ENCODE data around the gene NPAS2. TPM values are rescaled to one million over a fixed set of nuclear protein-coding genes. Genes with fewer than 3 reads are reported as not detected.

NPAS2 gene
- total RNA-seq, 4 donors from 2014 or later = 7.7 to 83.2 (median 15.1) TPM

DNA sequence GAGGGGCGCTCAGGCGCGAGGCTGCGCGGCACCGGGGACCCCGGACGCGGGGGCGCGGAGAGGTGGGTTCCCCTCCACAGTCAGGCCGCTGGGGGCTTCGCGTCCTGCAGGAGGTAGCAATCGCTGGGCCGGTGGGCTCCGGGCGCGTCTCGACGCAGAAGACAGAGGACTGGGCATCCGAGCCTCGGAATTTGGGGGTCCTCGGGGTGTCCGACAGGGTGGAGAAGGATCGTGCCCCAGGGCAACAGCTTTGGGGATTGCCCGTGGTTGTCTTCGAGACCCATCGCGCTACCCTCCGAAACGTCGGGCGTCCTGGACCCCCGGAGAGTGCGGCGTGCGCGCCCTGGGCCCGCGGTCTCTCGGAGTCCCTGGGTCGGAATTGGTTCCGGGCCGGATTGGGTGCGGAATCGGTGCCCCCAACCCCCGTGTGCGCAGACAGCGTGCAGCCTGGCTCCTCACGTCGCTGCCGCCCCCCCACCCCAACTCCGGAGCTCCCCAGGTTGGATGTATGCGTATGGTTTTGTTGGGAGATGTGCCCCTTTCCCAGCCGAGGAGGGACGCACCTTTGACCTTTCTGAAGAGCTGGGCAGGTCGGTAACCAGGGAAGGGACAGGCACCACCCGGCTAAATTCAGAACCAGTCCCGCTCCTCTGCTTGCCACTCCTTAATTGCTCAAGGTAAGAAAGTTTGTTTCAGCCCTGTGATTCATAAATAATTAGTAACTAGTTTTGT, 750 bp downstream of the NPAS2 start:
- H3K27ac ChIP-seq = peak overlapping the region; percentile 9 to 78 (median 76)
- DNase-seq (ENCODE audit: low spot score in 2 of 2) = no peak
- H3K4me1 ChIP-seq = peaks cover 0 to 19% (median 5%) of the 10 kb centered on the region in 4 donors

DNA sequence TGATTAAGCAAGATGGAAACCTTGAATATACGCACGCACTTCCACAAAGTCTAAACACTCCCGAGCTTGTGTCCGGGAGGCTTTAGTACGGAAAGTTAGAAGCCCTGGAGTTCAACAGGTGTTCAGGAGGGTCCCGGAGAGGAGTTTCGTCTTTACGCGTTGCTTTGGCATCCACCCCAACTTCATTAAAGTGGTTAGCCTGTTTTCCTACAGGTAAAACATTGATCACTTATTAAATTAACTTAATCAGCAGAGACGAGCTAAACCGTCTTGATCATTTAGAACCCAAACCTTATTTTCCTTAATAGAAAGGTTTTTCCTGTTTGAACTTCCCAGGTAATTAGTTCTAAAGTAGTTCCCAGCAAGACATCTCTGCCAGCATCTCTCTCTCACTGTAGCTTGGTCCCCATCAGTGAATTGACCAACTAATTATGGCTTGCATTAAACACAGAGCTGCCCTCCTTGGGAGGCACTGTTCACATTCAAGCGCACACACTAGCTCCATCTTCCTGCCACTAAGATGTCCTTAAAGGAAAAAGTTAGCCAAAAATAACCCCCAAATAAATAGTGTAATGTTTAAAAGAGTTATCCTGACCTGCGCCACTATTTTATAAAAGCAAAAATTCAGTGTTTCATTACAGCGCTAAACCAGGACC, 1.4 kb downstream of the NPAS2 start:
- no peaks in the 10 kb centered on the region for H3K9me3 ChIP-seq
- peak overlapping the region in 2 of 4 donors; percentile 28 to 76 for H3K27ac ChIP-seq
- TF ChIP-seq, protein P1, sequence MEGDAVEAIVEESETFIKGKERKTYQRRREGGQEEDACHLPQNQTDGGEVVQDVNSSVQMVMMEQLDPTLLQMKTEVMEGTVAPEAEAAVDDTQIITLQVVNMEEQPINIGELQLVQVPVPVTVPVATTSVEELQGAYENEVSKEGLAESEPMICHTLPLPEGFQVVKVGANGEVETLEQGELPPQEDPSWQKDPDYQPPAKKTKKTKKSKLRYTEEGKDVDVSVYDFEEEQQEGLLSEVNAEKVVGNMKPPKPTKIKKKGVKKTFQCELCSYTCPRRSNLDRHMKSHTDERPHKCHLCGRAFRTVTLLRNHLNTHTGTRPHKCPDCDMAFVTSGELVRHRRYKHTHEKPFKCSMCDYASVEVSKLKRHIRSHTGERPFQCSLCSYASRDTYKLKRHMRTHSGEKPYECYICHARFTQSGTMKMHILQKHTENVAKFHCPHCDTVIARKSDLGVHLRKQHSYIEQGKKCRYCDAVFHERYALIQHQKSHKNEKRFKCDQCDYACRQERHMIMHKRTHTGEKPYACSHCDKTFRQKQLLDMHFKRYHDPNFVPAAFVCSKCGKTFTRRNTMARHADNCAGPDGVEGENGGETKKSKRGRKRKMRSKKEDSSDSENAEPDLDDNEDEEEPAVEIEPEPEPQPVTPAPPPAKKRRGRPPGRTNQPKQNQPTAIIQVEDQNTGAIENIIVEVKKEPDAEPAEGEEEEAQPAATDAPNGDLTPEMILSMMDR (IDR thresholded peaks at IDR 0.05) = no peak
- TF ChIP-seq EP300 (IDR thresholded peaks at IDR 0.05) (no peak), POLR2A (IDR thresholded peaks at IDR 0.05) (no peak)
- H3K36me3 ChIP-seq = no peaks in the 10 kb centered on the region
- WGBS, 2 donors = 37 to 49% methylated on average over 14 of the region's 14 CpGs
- peaks cover 0 to 19% (median 5%) of the 10 kb centered on the region in 4 donors for H3K4me1 ChIP-seq
- peaks cover 0 to 20% of the 10 kb centered on the region in 2 donors for H3K27me3 ChIP-seq
- DNase-seq (ENCODE audit: low spot score in 2 of 2) = no peak
- H3K4me3 ChIP-seq = peak overlapping the region in 1 of 4 donors; percentile 67

More for the DNA sequence above, 750 bp downstream of the NPAS2 start:
- peaks cover 0 to 20% of the 10 kb centered on the region in 2 donors for H3K27me3 ChIP-seq
- H3K9me3 ChIP-seq = no peaks in the 10 kb centered on the region
- no peaks in the 10 kb centered on the region for H3K36me3 ChIP-seq
- TF ChIP-seq POLR2A (IDR thresholded peaks at IDR 0.05) = no peak
- TF ChIP-seq, protein P1 (IDR thresholded peaks at IDR 0.05) = no peak
- no peak for TF ChIP-seq EP300 (IDR thresholded peaks at IDR 0.05)
- WGBS, 2 donors = 5 to 7% methylated on average over 41 to 44 of the region's 60 CpGs
- peak overlapping the region; percentile 39 to 67 (median 53) for H3K4me3 ChIP-seq

DNA sequence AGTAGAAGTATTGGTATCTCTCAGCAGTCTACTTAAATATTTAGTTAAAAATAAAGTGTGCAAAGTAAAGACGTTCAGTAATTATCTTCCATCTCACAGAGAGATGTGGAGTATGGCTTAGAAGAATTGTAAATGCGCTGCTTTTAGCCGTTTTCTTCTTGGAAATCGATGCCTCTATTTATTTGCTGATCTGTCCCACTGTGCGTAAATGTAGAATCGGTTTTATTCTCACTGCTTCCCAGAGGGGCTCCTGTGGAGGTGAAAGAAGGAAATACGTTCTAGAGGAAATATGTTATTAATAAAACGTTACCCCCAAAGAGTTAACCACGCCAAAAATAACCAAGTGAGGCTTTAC, 1.9 kb downstream of the NPAS2 start:
- H3K36me3 ChIP-seq = no peaks in the 10 kb centered on the region
- 43 to 46% methylated on average over 9 of the region's 9 CpGs for WGBS, 2 donors

DNA sequence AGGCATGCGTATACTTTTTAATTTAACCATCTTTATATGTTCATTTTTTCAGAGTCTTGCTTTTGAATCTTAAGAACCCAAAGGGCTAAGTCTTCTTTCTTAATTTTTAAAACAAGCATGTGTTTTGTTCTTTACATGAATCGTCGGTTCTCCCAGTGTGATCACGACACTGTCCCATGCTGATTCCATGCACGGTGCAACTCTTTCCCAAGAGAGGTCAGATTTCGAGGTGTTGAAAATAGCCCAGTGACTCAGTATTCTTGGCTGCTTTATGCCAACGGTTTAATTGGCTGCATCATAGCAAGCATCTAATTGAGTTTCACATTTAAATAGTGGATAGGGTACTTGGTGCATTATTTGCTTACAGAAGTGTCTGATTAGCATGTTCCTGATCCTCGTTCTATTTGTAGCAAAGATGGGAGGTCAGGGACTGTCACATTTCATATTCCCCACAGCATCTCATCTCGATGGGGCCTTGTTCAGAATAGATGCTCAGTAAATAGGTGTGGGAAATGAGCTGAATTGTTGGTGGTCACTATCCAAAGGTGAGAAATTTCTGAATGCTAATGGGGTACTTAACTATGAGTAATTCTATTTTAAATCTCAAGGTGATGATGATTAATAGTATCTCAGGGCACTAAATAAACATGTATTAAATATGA, 2.8 kb downstream of the NPAS2 start:
- H3K36me3 ChIP-seq = no peaks in the 10 kb centered on the region
- TF ChIP-seq, protein P1 (IDR thresholded peaks at IDR 0.05) = no peak
- TF ChIP-seq POLR2A (IDR thresholded peaks at IDR 0.05) (no peak), EP300 (IDR thresholded peaks at IDR 0.05) (no peak)
- H3K4me1 ChIP-seq = peaks cover 0 to 19% (median 5%) of the 10 kb centered on the region in 4 donors
- WGBS, 2 donors = 52 to 59% methylated on average over 9 of the region's 9 CpGs
- peak in 1 of 2 donors; percentile 19 for DNase-seq (ENCODE audit: low spot score in 2 of 2)
- no peak overlapping the region for H3K27ac ChIP-seq
- H3K27me3 ChIP-seq = peaks cover 0 to 20% of the 10 kb centered on the region in 2 donors
- H3K4me3 ChIP-seq = no peak overlapping the region
- peaks cover 0 to 4% (median 0%) of the 10 kb centered on the region in 4 donors for H3K9me3 ChIP-seq

More for the DNA sequence above, 1.9 kb downstream of the NPAS2 start:
- no peak for TF ChIP-seq EP300 (IDR thresholded peaks at IDR 0.05)
- TF ChIP-seq POLR2A (IDR thresholded peaks at IDR 0.05) = no peak
- TF ChIP-seq, protein P1 (IDR thresholded peaks at IDR 0.05) = no peak
- Histone ChIP-seq H3K27me3 (peaks cover 0 to 20% of the 10 kb centered on the region in 2 donors), H3K4me1 (peaks cover 0 to 19% (median 5%) of the 10 kb centered on the region in 4 donors), H3K27ac (peak overlapping the region in 1 of 4 donors; percentile 28), H3K9me3 (no peaks in the 10 kb centered on the region), H3K4me3 (no peak overlapping the region)
- DNase-seq (ENCODE audit: low spot score in 2 of 2) = no peak

All from tibial nerve (tissue), 4 donors.